VCaP (cell line): ENCODE measurements around the gene NELFA.

ENCODE experiments used
- H3K27ac ChIP-seq: fragments of 450-650 bp; 2 replicates; pipeline ENCODE4 v1.5.1; 2017
- TF ChIP-seq, protein P1 (sequence below): fragments of 450-650 bp; conservative IDR thresholded peaks from 2 replicates; pipeline ENCODE4 v1.5.1; 2017; ENCODE audit warnings: mild to moderate bottlenecking, moderate library complexity

NELFA gene

DNA sequence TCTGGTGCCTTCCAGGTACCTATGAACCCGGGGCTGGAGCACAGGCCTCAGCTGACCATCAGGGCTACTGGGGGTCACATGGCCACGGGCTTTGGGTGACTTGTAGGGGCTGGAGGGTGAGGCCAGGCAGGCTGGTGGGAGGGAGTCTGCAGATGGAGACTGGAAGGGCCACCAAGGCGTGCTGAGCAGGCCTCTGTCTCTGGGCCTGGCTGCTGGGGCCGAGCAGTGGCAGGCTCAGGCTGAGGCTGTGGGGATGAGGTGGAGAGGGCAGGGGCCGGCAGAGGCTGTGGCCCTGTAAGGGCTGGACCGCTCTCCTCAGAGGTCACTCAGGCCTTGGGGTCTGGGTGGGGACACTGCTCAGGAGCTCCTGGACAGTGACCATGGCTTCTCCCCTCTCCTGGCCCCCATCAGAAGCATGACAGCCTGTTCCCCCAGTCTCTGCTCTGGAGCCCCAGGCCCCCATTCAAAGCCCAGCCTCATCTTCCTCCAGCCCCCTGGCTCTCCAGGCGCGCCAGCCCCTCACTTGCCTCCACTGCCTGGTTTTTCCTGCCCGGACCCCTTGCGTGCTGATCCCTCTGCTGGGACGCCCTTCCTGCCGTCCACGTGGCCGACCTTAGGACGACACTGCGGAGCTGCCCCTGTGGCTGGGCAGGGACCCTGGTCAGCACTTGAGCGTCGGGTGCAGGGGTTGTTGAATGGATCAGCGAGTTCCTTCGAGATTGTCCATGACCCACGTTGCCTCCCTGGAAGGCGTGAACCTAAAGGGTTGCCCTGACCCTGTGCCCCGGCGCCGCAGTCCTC lies 39.2 kb upstream of the NELFA start:
- TF ChIP-seq, protein P1, sequence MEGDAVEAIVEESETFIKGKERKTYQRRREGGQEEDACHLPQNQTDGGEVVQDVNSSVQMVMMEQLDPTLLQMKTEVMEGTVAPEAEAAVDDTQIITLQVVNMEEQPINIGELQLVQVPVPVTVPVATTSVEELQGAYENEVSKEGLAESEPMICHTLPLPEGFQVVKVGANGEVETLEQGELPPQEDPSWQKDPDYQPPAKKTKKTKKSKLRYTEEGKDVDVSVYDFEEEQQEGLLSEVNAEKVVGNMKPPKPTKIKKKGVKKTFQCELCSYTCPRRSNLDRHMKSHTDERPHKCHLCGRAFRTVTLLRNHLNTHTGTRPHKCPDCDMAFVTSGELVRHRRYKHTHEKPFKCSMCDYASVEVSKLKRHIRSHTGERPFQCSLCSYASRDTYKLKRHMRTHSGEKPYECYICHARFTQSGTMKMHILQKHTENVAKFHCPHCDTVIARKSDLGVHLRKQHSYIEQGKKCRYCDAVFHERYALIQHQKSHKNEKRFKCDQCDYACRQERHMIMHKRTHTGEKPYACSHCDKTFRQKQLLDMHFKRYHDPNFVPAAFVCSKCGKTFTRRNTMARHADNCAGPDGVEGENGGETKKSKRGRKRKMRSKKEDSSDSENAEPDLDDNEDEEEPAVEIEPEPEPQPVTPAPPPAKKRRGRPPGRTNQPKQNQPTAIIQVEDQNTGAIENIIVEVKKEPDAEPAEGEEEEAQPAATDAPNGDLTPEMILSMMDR, result no peak
- no peak overlapping the region for H3K27ac ChIP-seq

DNA sequence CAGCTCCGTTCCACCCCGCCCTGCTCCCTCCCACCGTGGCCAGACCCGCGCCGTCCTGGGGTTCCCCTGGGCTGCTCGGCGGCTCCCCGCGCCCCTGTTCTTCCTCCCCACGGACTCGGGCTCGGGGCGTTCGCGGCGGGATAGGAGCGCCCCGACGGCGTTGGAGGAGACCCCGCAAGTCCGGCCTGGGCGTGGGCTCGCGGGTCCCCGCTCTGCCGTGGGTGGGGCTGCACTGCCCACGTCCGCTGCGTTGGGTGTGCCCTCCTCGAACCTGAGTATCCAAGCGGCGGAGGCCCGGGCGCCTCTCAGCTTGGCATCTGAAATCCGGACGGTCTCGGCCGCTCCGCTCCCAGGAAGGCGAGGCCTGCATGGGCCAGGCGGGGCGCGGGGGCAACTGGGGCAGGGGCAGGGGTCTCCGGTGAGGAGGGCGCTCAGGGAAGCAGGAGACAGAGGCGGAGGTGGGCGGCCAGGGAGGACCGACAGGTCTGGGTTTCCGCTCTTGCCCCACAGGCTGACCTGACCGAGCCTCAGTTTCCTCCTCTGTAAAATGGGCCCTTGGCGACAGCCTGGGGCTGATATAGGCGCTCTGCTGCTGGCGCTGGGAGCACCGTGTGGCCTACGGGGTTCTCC lies 38.4 kb upstream of the NELFA start:
- TF ChIP-seq, protein P1, result no peak
- no peak overlapping the region for H3K27ac ChIP-seq

DNA sequence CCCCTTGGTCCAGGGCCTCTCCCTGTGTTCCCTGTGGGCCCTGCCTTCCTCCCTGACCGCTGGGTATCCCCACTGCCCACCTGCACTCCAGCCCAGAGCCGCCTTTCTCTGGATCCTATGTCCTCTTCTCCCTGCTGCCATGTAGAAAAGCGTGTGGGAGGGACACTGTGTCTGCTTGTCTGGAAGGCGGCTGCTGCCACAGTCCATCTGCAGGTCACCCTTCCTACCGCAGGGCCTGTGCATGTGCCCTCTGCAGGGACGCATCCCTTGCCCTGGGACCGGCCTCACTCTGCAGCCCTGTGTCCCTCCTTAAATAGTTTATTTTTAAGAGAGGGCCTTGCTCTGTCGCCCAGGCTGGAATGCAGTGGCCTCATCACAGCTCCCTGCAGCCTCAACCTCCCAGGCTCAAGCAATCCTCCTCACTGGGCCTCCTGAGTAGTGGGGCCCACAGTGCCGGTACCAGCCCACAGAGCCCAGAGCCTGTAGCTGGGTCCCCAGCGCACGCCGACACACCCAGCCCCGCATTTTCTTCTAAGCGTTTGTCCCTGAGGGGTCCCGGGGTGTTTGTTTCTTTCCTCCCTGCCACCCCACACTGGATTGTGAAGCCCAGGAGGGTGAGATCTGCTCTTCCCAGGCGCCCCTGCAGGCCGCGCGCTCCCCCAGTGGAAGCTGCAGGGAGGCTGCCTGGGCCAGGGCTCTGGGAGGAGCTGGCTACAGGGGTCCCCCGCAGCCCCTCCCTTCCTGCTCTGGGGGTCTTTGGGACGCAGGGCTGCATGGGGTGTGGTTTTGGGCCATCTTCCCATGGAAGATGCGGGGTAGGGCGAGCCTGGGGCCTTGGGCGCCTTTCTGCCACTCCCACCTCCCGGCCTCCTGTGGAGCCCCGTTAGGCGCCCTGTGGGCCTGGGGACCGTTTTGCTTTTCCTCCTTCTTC lies 37.5 kb upstream of the NELFA start:
- TF ChIP-seq, protein P1, result no peak
- H3K27ac ChIP-seq, result no peak overlapping the region

DNA sequence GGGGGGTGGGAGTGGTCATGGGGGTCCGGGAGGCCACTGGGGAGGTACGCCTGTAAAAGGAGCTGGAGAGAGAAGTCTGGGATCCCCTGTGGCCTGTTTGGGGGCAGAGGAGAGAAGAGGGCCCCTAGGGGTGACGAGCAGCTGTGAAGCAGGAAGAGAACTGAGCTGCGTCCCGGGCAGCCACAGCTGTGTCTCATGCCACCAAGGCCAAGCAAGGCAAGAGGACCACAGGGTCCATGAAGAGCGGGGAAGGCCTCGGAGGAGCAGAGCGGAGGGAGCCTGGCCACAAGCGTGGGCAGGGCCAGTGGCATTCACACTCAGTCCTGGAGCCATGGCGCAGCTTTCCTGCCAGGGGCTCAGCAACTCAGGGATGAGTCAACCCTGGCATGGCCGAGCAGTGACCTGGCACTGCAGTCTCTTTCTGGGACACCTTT lies 36.8 kb upstream of the NELFA start:
- H3K27ac ChIP-seq, result no peak overlapping the region
- TF ChIP-seq, protein P1, result no peak

DNA sequence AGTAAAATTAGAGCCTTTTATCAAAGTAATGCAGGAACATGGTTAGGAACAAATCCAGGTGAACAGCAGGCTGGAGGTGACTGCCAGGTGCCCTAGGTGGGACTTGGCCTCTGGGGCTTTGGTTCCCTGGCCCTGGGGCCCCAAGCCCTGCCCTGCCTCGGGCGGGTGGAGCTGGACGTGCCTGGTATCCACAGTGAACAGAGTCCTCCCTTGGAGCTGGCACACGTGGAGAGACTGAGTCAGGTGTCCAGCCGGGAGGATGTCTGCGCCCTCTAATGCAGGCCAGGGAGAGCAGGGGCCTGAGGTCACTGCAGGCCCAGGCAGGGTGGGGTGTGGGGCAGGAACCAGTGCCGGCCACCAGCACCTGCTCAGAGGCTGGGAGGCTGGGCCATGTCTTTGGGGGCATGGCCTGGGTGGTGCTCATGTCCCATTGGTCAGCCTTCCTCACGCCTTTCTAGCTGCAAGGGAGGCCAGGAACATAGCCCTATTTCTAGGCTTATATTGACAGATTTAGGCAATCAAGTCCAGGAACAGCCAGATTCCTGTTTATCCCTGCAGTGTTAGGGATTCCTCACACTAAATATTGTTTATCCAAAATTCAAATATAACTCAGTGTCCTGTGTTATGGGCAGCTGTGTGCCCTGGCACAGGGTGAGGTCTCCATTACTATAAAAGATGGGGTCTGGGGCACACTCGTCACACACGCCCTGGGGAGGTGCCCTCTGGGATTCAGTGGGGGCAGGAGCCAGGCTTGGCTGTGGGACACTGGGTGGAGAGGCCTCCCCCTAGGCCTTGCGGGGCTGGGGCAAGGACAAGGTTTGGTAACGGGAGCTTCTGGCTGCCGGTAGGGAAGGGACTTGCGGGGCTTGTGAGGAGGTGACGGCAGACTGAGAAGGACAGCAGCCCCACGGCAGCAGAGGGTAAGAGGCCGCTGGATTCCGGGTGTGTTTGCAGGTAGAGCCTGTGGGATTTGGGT lies 36.1 kb upstream of the NELFA start:
- TF ChIP-seq, protein P1, result no peak
- H3K27ac ChIP-seq, result no peak overlapping the region

DNA sequence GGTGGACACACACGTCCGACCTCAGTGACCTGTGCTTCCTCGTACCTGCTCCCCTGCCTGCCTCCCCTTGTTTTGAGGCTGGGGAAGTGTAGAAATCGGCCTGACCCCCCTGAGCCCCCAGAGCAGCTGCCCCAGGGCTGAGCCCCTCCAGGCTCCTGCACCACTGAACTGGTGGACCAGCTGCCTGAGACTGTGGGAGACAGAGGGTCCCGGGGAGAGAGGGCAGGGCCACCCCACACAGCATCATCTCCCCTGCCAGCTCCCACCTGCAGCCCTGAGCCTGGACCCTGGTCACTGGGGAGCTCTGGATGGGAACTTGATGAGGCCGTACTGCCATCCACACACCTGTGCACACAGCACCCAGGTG lies 35.3 kb upstream of the NELFA start:
- no peak overlapping the region for H3K27ac ChIP-seq
- TF ChIP-seq, protein P1, result no peak
